DND-41 (cell line): ENCODE data around the gene ABCG1.

ENCODE experiments used
- CTCF ChIP-seq: IDR thresholded peaks from 2 replicates; pipeline ENCODE4 v1.5.1; 2012; ENCODE audit warnings: borderline replicate concordance, low read length, moderate library complexity, mild to moderate bottlenecking; ENCODE audit not compliant: poor library complexity, severe bottlenecking; ENCODE audit errors: extremely low read depth
- EZH2 ChIP-seq: IDR thresholded peaks from 3 replicates; pipeline ENCODE4 v1.6.1; 2012; ENCODE audit warnings: borderline replicate concordance, low read depth, mild to moderate bottlenecking, moderate library complexity, low read length, inconsistent platforms; ENCODE audit not compliant: severe bottlenecking

GRCh38 chr21:42279888-42280287 lies 60.9 kb downstream of the ABCG1 start:
- TF ChIP-seq CTCF: no peak
- TF ChIP-seq EZH2: no peak
